HepG2 (cell line): Measurements from ENCODE around the gene NINJ2. TPM values are rescaled to one million over a fixed set of nuclear protein-coding genes. Genes with fewer than 3 reads are reported as not detected.

Source experiments
- ATAC-seq: fragments of 200-7000 bp; cut with Tn5 transposase; 3 replicates; pipeline ENCODE4 v1.9.1; 2020; ENCODE audit warnings: mild to moderate bottlenecking, moderate library complexity
- BruUV-seq: library from RNA; stranded (reverse); fragments of 400-500 nt; replicated peaks from 2 replicates; lab custom pipeline; 2021; lab: Mats Ljungman, UMichigan
- CTCF ChIA-PET: fragments of 300-600 bp; formaldehyde crosslinking; extraction: SDS; loops from one replicate; lab custom pipeline; 2021; ENCODE audit warnings: low total read pairs, inconsistent platforms, low intra/inter-chr PET ratio; lab: Yijun Ruan, JAX
- POLR2A ChIA-PET: fragments of 350-600 bp; sonication (Branson Sonifier 250); formaldehyde crosslinking; loops from one replicate; lab custom pipeline; 2020; ENCODE audit warnings: antibody characterized with exemption, inconsistent platforms; lab: Yijun Ruan, JAX
- DNase-seq: peaks from one replicate; pipeline ENCODE4 v3.0.0-alpha.2; 2015; ENCODE audit warnings: low spot score
- FAIRE-seq: peaks from 3 replicates; lab custom pipeline; 2011; peaks lifted over from hg19 to GRCh38; lab: Jason Lieb, UNC
- H2AFZ ChIP-seq: one replicate; pipeline ENCODE4 v1.6.1; 2011; ENCODE audit warnings: low read length, inconsistent platforms
- H3K27ac ChIP-seq: fragments of 300-600 bp; 3 replicates; pipeline ENCODE4 v1.8.0; 2011; ENCODE audit warnings: mixed run types, mild to moderate bottlenecking, mixed read lengths, low read length, inconsistent platforms; ENCODE audit not compliant: insufficient read depth; ENCODE audit errors: extremely low read length
- H3K27me3 ChIP-seq, 2 experiments: fragments of 200-600 bp in 1 of 2; 2 replicates in 1 of 2; 3 replicates in 1 of 2; pipeline versions ENCODE4 v1.6.0 to v1.8.0; 2011; ENCODE audit warnings: low read length in 2 of 2, mild to moderate bottlenecking in 2 of 2, moderate library complexity in 2 of 2, inconsistent platforms in 1 of 2; ENCODE audit not compliant: insufficient read depth in 2 of 2, control insufficient read depth in 1 of 2
- H3K36me3 ChIP-seq, 2 experiments: fragments of 200-600 bp in 1 of 2; replicated peaks in 1 of 2; 2 replicates in 1 of 2; 3 replicates in 1 of 2; pipeline versions ENCODE4 v1.5.1 to v1.8.0; 2011; ENCODE audit warnings: low read length in 2 of 2, inconsistent platforms in 1 of 2; ENCODE audit not compliant: insufficient read depth in 2 of 2, control insufficient read depth in 1 of 2
- H3K4me1 ChIP-seq: 2 replicates; pipeline ENCODE4 v1.5.1; 2012; ENCODE audit warnings: low read length, inconsistent platforms; ENCODE audit not compliant: insufficient read depth
- H3K4me2 ChIP-seq: 2 replicates; pipeline ENCODE4 v1.6.0; 2011; ENCODE audit warnings: low read depth, low read length, inconsistent platforms
- H3K4me3 ChIP-seq, 3 experiments: fragments of 200-600 bp in 1 of 3; sonication (generic), shearing (Covaris generic) in 1 of 3; replicated peaks in 1 of 3; 2 replicates each; pipeline ENCODE4 v1.5.1; 2011 to 2016; ENCODE audit warnings: low read length in 3 of 3, inconsistent platforms in 2 of 3, low read depth in 2 of 3, mild to moderate bottlenecking in 2 of 3, control low read depth in 1 of 3, mixed read lengths in 1 of 3; ENCODE audit not compliant: insufficient read depth in 1 of 3
- H3K79me2 ChIP-seq: one replicate; pipeline ENCODE4 v1.6.1; 2011; ENCODE audit warnings: low read length, inconsistent platforms; ENCODE audit not compliant: insufficient read depth
- H3K9ac ChIP-seq: 2 replicates; pipeline ENCODE4 v1.6.0; 2011; ENCODE audit warnings: mild to moderate bottlenecking, low read depth, low read length, inconsistent platforms; ENCODE audit not compliant: insufficient read depth
- H3K9me3 ChIP-seq: 2 replicates; pipeline ENCODE4 v1.5.1; 2012; ENCODE audit warnings: mild to moderate bottlenecking, low read length
- H4K20me1 ChIP-seq: 2 replicates; pipeline ENCODE4 v1.6.0; 2011; ENCODE audit warnings: inconsistent platforms, mild to moderate bottlenecking, low read length, moderate library complexity; ENCODE audit not compliant: insufficient read depth
- ESRRA ChIP-seq: sonication (generic); formaldehyde crosslinking; IDR thresholded peaks from 2 replicates; pipeline ENCODE4 v1.5.1; 2020; ENCODE audit warnings: mild to moderate bottlenecking, low read depth, missing genetic modification reagents
- NFE2L2 ChIP-seq: fragments of 150-350 bp; IDR thresholded peaks from 2 replicates; pipeline ENCODE4 v1.6.1; 2014; ENCODE audit warnings: low read length
- TCF12 ChIP-seq, 2 experiments: fragments of 450-650 bp in 1 of 2; sonication (generic) in 1 of 2; formaldehyde crosslinking in 1 of 2; IDR thresholded peaks; 2 replicates each; pipeline versions ENCODE4 v1.6.1 to v1.8.0; 2017 to 2022; ENCODE audit warnings: antibody characterized with exemption in 1 of 2, mild to moderate bottlenecking in 1 of 2, missing genetic modification reagents in 1 of 2, moderate library complexity in 1 of 2
- ZBTB3 ChIP-seq: sonication (generic); formaldehyde crosslinking; IDR thresholded peaks from 2 replicates; pipeline ENCODE4 v1.4.0; 2020; ENCODE audit warnings: low read depth, mild to moderate bottlenecking, moderate library complexity, missing genetic modification reagents, borderline replicate concordance
- ZBTB38 ChIP-seq: sonication (generic); formaldehyde crosslinking; IDR thresholded peaks from 2 replicates; pipeline ENCODE4 v1.5.1; 2020; ENCODE audit warnings: mild to moderate bottlenecking, missing genetic modification reagents
- ZNF160 ChIP-seq: sonication (generic); formaldehyde crosslinking; IDR thresholded peaks from 2 replicates; pipeline ENCODE4 v1.8.0; 2022; ENCODE audit warnings: mild to moderate bottlenecking, inconsistent platforms, missing genetic modification reagents
- WGBS: methylation state at CpG from one replicate; pipeline ENCODE4 v1.1.6; 2017; ENCODE audit warnings: low lambda C conversion rate; 5-methylcytosine and 5-hydroxymethylcytosine counted together
- in situ Hi-C: cut with HindIII; loops from 2 replicates; pipeline ENCODE4 v1.10.0; 2017; ENCODE audit warnings: low pct_unique_long_range_greater_than_20kb; ENCODE audit not compliant: extremely low pct_ligation_motif_present
- intact Hi-C: fragments of 100-400 bp; cut with micrococcal nuclease; formaldehyde crosslinking; loops from one replicate; pipeline ENCODE4 v1.10.0; 2022; ENCODE audit not compliant: unreplicated experiment
- polyA plus RNA-seq, 8 experiments: library from polyadenylated mRNA; depleted of rRNA in 3 of 8; stranded (reverse) in 7 of 8; unstranded in 1 of 8; fragments of >200 nt; fragmentation: Illumina TruSeq in 4 of 8; extraction: Trizol in 4 of 8; gene quantifications; 2 replicates each; pipeline versions ENCODE4 v1.2.1 to v1.2.3, GENCODE V29; 2011 to 2016; ENCODE audit warnings: low read depth in 4 of 8, missing spikeins in 1 of 8, mixed read lengths in 1 of 8; ENCODE audit not compliant: insufficient read depth in 1 of 8
- total RNA-seq, 5 experiments: library from RNA; depleted of rRNA; stranded (reverse); fragments of >200 nt; fragmentation: Illumina TruSeq; extraction: Trizol; gene quantifications; 2 replicates each; pipeline ENCODE4 v1.2.3, GENCODE V29; 2016; ENCODE audit warnings: low read depth in 1 of 5
- TF ChIP-seq, protein P1 (sequence below): sonication (generic); formaldehyde crosslinking; IDR thresholded peaks from 2 replicates; pipeline ENCODE4 v1.5.1; 2020; ENCODE audit warnings: mild to moderate bottlenecking, missing genetic modification reagents, moderate library complexity
- TF ChIP-seq, protein P2 (sequence below): sonication (generic); formaldehyde crosslinking; IDR thresholded peaks from 2 replicates; pipeline ENCODE4 v1.8.0; 2022; ENCODE audit warnings: missing genetic modification reagents, mild to moderate bottlenecking, inconsistent platforms, borderline replicate concordance

Gene NINJ2
- total and polyA plus RNA-seq, 2 of the 13 experiments (the other 11 are each of a cell fraction or from before 2014, with no cell fraction given) = 0.62 to 3.8 TPM

DNA sequence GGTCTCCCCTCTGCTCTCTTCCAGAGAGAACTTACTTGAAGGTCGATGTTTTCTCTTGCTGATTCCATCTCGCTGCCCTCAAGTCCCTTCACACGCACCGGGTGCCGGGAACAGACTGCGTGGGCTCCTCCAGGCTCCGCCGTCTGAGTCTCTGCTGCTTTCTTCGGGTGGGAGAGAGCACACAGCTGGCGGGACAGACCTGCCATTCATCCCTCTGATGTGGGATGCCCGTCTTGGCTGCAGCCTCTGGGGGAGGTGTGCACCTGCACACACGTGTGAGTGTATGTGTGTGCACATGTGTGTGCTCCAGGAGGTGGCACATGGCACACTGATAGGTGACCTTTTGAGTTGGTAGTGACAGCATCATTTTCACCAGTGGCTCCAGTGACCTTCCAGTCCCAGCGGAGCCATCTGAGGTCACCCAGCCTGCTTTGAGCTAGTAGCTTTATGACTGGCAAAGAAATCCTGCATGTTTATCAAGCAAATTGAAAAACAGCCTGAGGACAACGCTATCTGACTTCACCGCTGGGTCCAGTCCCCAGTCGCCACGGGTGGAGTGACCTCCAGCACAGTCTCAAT, at the start of gene NINJ2 (continued):
- TF ChIP-seq, protein P1, sequence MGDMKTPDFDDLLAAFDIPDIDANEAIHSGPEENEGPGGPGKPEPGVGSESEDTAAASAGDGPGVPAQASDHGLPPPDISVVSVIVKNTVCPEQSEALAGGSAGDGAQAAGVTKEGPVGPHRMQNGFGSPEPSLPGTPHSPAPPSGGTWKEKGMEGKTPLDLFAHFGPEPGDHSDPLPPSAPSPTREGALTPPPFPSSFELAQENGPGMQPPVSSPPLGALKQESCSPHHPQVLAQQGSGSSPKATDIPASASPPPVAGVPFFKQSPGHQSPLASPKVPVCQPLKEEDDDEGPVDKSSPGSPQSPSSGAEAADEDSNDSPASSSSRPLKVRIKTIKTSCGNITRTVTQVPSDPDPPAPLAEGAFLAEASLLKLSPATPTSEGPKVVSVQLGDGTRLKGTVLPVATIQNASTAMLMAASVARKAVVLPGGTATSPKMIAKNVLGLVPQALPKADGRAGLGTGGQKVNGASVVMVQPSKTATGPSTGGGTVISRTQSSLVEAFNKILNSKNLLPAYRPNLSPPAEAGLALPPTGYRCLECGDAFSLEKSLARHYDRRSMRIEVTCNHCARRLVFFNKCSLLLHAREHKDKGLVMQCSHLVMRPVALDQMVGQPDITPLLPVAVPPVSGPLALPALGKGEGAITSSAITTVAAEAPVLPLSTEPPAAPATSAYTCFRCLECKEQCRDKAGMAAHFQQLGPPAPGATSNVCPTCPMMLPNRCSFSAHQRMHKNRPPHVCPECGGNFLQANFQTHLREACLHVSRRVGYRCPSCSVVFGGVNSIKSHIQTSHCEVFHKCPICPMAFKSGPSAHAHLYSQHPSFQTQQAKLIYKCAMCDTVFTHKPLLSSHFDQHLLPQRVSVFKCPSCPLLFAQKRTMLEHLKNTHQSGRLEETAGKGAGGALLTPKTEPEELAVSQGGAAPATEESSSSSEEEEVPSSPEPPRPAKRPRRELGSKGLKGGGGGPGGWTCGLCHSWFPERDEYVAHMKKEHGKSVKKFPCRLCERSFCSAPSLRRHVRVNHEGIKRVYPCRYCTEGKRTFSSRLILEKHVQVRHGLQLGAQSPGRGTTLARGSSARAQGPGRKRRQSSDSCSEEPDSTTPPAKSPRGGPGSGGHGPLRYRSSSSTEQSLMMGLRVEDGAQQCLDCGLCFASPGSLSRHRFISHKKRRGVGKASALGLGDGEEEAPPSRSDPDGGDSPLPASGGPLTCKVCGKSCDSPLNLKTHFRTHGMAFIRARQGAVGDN (CRISPR knock-in tag) = peak; percentile 55
- TF ChIP-seq ESRRA (CRISPR knock-in tag) (no peak), ZBTB38 (CRISPR knock-in tag) (peak; percentile 50; the same call in 1 of the 2 replicates)
- TF ChIP-seq, all 625 proteins: peak for 5

DNA sequence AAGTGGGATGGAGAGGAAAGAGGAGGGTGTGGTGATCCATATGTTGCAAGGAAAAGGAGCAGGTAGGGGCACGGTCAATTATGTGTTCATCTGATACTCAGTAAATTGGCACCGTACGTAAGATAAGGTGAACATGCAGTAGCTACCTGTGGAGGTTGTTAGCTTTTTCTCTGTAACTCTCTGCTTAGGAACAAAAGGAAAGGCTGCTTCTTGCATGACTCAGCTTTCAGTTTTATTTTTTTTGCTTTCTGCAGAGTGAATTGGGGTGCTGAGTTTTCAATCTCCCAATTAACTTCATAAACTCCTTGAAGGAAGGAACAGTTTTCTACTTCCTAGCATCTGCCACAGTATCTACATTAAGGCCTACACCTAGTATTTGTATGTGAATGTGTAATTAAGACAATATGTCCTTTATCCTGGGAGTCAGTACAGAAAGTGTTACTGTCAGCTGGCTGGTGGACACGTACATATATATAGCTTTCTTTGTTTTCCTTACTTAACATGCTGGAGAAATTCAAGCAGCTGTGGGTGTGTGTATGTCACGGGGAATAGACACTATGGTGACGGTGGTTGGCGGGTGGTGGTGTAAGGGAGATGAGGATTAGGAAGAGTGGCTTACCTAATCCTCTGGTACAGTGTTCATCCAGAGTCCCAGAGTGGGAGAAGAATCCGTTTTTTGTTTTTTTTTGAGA, 49.1 kb upstream of the NINJ2 start:
- H3K4me2 ChIP-seq = peak overlapping the region; percentile 47; the same call in 1 of the 2 replicates
- H3K36me3 ChIP-seq = no peaks in the 10 kb centered on the region
- WGBS = 5% methylated on average over 8 of the region's 8 CpGs
- DNase-seq (no peak), FAIRE-seq (no peak)
- no peaks in the 10 kb centered on the region for H3K79me2 ChIP-seq
- POLR2A ChIA-PET = interaction anchor here (1.0 kb wide), 1 partner anchor 39 kb away, joined by 5 read pairs; no protein-coding TSS in a partner anchor
- H3K9me3 ChIP-seq = no peaks in the 10 kb centered on the region
- H3K27ac ChIP-seq = no peak overlapping the region
- intact Hi-C loops = no loop called here
- CTCF ChIA-PET = interaction anchor here (0.6 kb wide), 1 partner anchor 47 kb away, joined by 5 read pairs; no protein-coding TSS in a partner anchor
- no peak overlapping the region; a peak in 1 of 6 replicates for H3K4me3 ChIP-seq
- no peak overlapping the region for H3K9ac ChIP-seq
- H3K4me1 ChIP-seq = peaks cover 20% of the 10 kb centered on the region
- peak overlapping the region; percentile 34 for H2AFZ ChIP-seq
- H4K20me1 ChIP-seq = no peaks in the 10 kb centered on the region
- in situ Hi-C loops = no loop called here
- BruUV-seq = no TSS peak
- H3K27me3 ChIP-seq = 0 out of 5 replicates have a peak, but pooled peaks cover 0 to 3% of the 10 kb centered on the region in 2 experiments
- TF ChIP-seq, protein P2, sequence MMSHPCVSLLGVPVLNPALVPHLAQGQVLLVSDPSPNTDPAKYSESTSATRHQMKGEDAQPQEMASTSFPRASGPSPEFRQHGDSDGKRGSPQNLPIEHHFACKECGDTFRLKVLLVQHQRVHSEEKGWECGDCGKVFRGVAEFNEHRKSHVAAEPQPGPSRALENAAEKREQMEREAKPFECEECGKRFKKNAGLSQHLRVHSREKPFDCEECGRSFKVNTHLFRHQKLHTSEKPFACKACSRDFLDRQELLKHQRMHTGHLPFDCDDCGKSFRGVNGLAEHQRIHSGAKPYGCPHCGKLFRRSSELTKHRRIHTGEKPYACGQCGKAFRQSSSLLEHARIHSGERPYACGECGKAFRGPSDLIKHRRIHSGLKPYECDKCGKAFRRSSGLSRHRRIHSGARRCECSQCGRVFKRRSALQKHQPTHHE (CRISPR knock-in tag) = no peak
- TF ChIP-seq ZNF160 (CRISPR knock-in tag) = no peak
- TF ChIP-seq NFE2L2 = peak; percentile 63
- no peak for TF ChIP-seq TCF12 (IDR thresholded peaks at IDR 0.05)
- no peak for TF ChIP-seq TCF12 (CRISPR knock-in tag; IDR thresholded peaks at IDR 0.05)
- no peak for TF ChIP-seq ZBTB3 (CRISPR knock-in tag)
- TF ChIP-seq, all 625 proteins: peak for 1
- peak; percentile 37; the same call in 2 of the 3 replicates for ATAC-seq
